Measurements from ENCODE around the gene HSPD1.

GRCh38 chr2:197496695-197497094, 2.9 kb downstream of the HSPD1 start:
- TF ChIP-seq CTCF (IDR thresholded peaks at IDR 0.05 in 2 of 3, conservative IDR thresholded peaks at IDR 0.05 in 1 of 3; ENCODE audit: borderline replicate concordance in 1 of 3, insufficient read depth in 1 of 3, low read depth in 2 of 3, low read length in 2 of 3) (no peak), EGR1 (IDR thresholded peaks at IDR 0.05; ENCODE audit: low read depth) (no peak), EZH2phosphoT487 (IDR thresholded peaks at IDR 0.05; ENCODE audit: borderline replicate concordance) (no peak), POLR2A (IDR thresholded peaks at IDR 0.05; ENCODE audit: borderline replicate concordance, extremely low read depth, insufficient read depth, insufficient read length) (no peak), CEBPB (IDR thresholded peaks at IDR 0.05; ENCODE audit: low read depth) (no peak), POLR2AphosphoS5 (IDR thresholded peaks at IDR 0.05; ENCODE audit: low read depth, low read length) (no peak; the same call in 1 of the 2 replicates), FOSL1 (IDR thresholded peaks at IDR 0.05; ENCODE audit: low read depth) (no peak), ZFX (IDR thresholded peaks at IDR 0.05) (no peak), ZNF274 (IDR thresholded peaks at IDR 0.05; ENCODE audit: low read depth, low read length) (no peak), MAX (IDR thresholded peaks at IDR 0.05) (no peak), RAD21 (IDR thresholded peaks at IDR 0.05; ENCODE audit: low read depth) (no peak), EZH2 (IDR thresholded peaks at IDR 0.05) (no peak)
